HEK293T (cell line): ENCODE results near the gene FAM163B.

ENCODE experiments used
- BHLHE40 ChIP-seq: fragments of 450-650 bp; IDR thresholded peaks from 2 replicates; pipeline ENCODE4 v1.6.1; 2016; ENCODE audit warnings: mild to moderate bottlenecking, moderate library complexity, borderline replicate concordance
- CTBP1 ChIP-seq: fragments of 450-650 bp; IDR thresholded peaks from 2 replicates; pipeline ENCODE4 v1.6.1; 2016; ENCODE audit warnings: borderline replicate concordance
- ELF4 ChIP-seq: fragments of 450-650 bp; IDR thresholded peaks from 2 replicates; pipeline ENCODE4 v1.6.1; 2017; ENCODE audit warnings: antibody characterized with exemption
- FOXA1 ChIP-seq: fragments of 450-650 bp; IDR thresholded peaks from 2 replicates; pipeline ENCODE4 v1.6.1; 2016; ENCODE audit warnings: mild to moderate bottlenecking
- FOXK2 ChIP-seq: fragments of 450-650 bp; IDR thresholded peaks from 2 replicates; pipeline ENCODE4 v1.6.1; 2016; ENCODE audit warnings: mild to moderate bottlenecking
- FOXM1 ChIP-seq: fragments of 450-650 bp; IDR thresholded peaks from 2 replicates; pipeline ENCODE4 v1.6.1; 2017; ENCODE audit warnings: mild to moderate bottlenecking, borderline replicate concordance
- HDGF ChIP-seq: fragments of 450-650 bp; IDR thresholded peaks from 2 replicates; pipeline ENCODE4 v1.6.1; 2017; ENCODE audit warnings: antibody characterized with exemption, borderline replicate concordance
- NFRKB ChIP-seq: fragments of 450-650 bp; IDR thresholded peaks from 2 replicates; pipeline ENCODE4 v1.6.1; 2016; ENCODE audit warnings: mild to moderate bottlenecking, moderate library complexity
- SP1 ChIP-seq: fragments of 450-650 bp; IDR thresholded peaks from 2 replicates; pipeline ENCODE4 v1.6.1; 2017
- SUZ12 ChIP-seq: fragments of 450-650 bp; IDR thresholded peaks from 2 replicates; pipeline ENCODE4 v1.6.1; 2016; ENCODE audit warnings: mild to moderate bottlenecking
- TARDBP ChIP-seq: fragments of 450-650 bp; IDR thresholded peaks from 2 replicates; pipeline ENCODE4 v1.6.1; 2016
- ZNF384 ChIP-seq: fragments of 450-650 bp; IDR thresholded peaks from 2 replicates; pipeline ENCODE4 v1.6.1; 2016

GRCh38 chr9:133573791-133574515, 35.2 kb downstream of the FAM163B start:
- TF ChIP-seq FOXM1 (no peak), SUZ12 (no peak), NFRKB (no peak), ZNF384 (no peak), ELF4 (no peak), FOXA1 (no peak), CTBP1 (no peak), BHLHE40 (no peak), FOXK2 (no peak), TARDBP (no peak), HDGF (no peak), SP1 (no peak)
